Measurements from ENCODE around the gene EPC2. TPM values are rescaled to one million over a fixed set of nuclear protein-coding genes. Genes with fewer than 3 reads are reported as not detected.

The EPC2 gene
- total RNA-seq, 1 experiment from 2014 or later = 30.2 TPM

- ChIA-PET CTCF (no interaction called here), POLR2A (no interaction called here)
- in situ Hi-C loops (cut with HindIII; ENCODE audit: low pct_unique_long_range_greater_than_20kb, low sequenced_read_pairs) = no loop called here
- ATAC-seq (no peak), DNase-seq (ENCODE audit: low read depth, low spot score) (no peak)
- no peak overlapping the region for H3K4me3 ChIP-seq (ENCODE audit: low read depth in 2 of 2, low read length in 2 of 2)
- H3K9me3 ChIP-seq (ENCODE audit: control insufficient read depth, insufficient read depth, low read depth, low read length) = no peaks in the 10 kb centered on the region
- H3K27me3 ChIP-seq (ENCODE audit: control insufficient read depth, insufficient read depth, low read length) = 0 out of 2 replicates have a peak, but pooled peaks cover under 1% of the 10 kb centered on the region
- no peak overlapping the region for H3K27ac ChIP-seq (ENCODE audit: low read length)
- TF ChIP-seq CTCF (IDR thresholded peaks at IDR 0.05) = no peak
- no peak for TF ChIP-seq REST (IDR thresholded peaks at IDR 0.05; ENCODE audit: insufficient read depth in 1 of 2, low read depth in 2 of 2, low read length in 1 of 2)
- no peak for TF ChIP-seq TCF7L2 (IDR thresholded peaks at IDR 0.05; ENCODE audit: low read depth, low read length)
- no peak for TF ChIP-seq POLR2AphosphoS5 (IDR thresholded peaks at IDR 0.05; ENCODE audit: low read depth, low read length)
- TF ChIP-seq SIN3A (IDR thresholded peaks at IDR 0.05; ENCODE audit: borderline replicate concordance, insufficient read depth, low read depth, low read length) = no peak
- H3K4me1 ChIP-seq (ENCODE audit: control insufficient read depth, insufficient read depth, low read length) = no peaks in the 10 kb centered on the region
- H3K36me3 ChIP-seq (ENCODE audit: control insufficient read depth, insufficient read depth, low read length) = no peaks in the 10 kb centered on the region
- intact Hi-C loops (cut with micrococcal nuclease; ENCODE audit: unreplicated experiment) = no loop called here
- no TSS peak for BruUV-seq (replicated peaks)
Measured at GRCh38 chr2:148634749-148635148, 9.8 kb upstream of the EPC2 start.

- in situ Hi-C loops (cut with HindIII; ENCODE audit: low pct_unique_long_range_greater_than_20kb, low sequenced_read_pairs) (no loop called here), intact Hi-C loops (cut with micrococcal nuclease; ENCODE audit: unreplicated experiment) (no loop called here)
- ChIA-PET POLR2A (no interaction called here), CTCF (no interaction called here)
- Histone ChIP-seq H3K9me3 (ENCODE audit: control insufficient read depth, insufficient read depth, low read depth, low read length) (no peaks in the 10 kb centered on the region), H3K27ac (ENCODE audit: low read length) (no peak overlapping the region), H3K36me3 (ENCODE audit: control insufficient read depth, insufficient read depth, low read length) (no peaks in the 10 kb centered on the region), H3K4me3 (ENCODE audit: low read depth in 2 of 2, low read length in 2 of 2) (no peak overlapping the region), H3K27me3 (ENCODE audit: control insufficient read depth, insufficient read depth, low read length) (peaks cover 13% of the 10 kb centered on the region), H3K4me1 (ENCODE audit: control insufficient read depth, insufficient read depth, low read length) (peaks cover 2% of the 10 kb centered on the region; the same call in 1 of the 2 replicates)
- no peak for ATAC-seq
- no peak for TF ChIP-seq SIN3A (IDR thresholded peaks at IDR 0.05; ENCODE audit: borderline replicate concordance, insufficient read depth, low read depth, low read length)
- no peak for TF ChIP-seq POLR2AphosphoS5 (IDR thresholded peaks at IDR 0.05; ENCODE audit: low read depth, low read length)
- no peak for TF ChIP-seq CTCF (IDR thresholded peaks at IDR 0.05)
- no peak for TF ChIP-seq TCF7L2 (IDR thresholded peaks at IDR 0.05; ENCODE audit: low read depth, low read length)
- TF ChIP-seq REST (IDR thresholded peaks at IDR 0.05; ENCODE audit: insufficient read depth in 1 of 2, low read depth in 2 of 2, low read length in 1 of 2) = no peak
- no TSS peak for BruUV-seq (replicated peaks)
- DNase-seq (ENCODE audit: low read depth, low spot score) = no peak
Measured at GRCh38 chr2:148638543-148638942, 6.0 kb upstream of the EPC2 start.
